ENCODE measurements around the gene INTS1.

The INTS1 gene

GRCh38 chr7:1503816-1504775 is at the start of gene INTS1:
TSS of gene INTS1 (minus strand) at chr7:1504389. CDS start at chr7:1503960, 429 bp downstream.
- peak; percentile 95 for DNase-seq

GRCh38 chr7:1553512-1554210 is 49.5 kb upstream of the INTS1 start:
- DNase-seq, result no peak

GRCh38 chr7:1552200-1552599 is 48.0 kb upstream of the INTS1 start:
- no peak for DNase-seq

- no peak for DNase-seq
Observed at GRCh38 chr7:1550846-1551155, 46.6 kb upstream of the INTS1 start.

- no peak for DNase-seq
Observed at GRCh38 chr7:1550005-1550845, 46.0 kb upstream of the INTS1 start.

GRCh38 chr7:1549357-1550004 is 45.3 kb upstream of the INTS1 start:
- no peak for DNase-seq

GRCh38 chr7:1548944-1549343 is 44.8 kb upstream of the INTS1 start:
- DNase-seq, result no peak

GRCh38 chr7:1548438-1548831 is 44.2 kb upstream of the INTS1 start:
- DNase-seq, result no peak

GRCh38 chr7:1547777-1548437 is 43.7 kb upstream of the INTS1 start:
- no peak for DNase-seq

- DNase-seq, result no peak
Observed at GRCh38 chr7:1546909-1547776, 43.0 kb upstream of the INTS1 start.

- DNase-seq, result no peak
Observed at GRCh38 chr7:1546274-1546908, 42.2 kb upstream of the INTS1 start.

- no peak for DNase-seq
Observed at GRCh38 chr7:1545417-1546246, 41.4 kb upstream of the INTS1 start.

- DNase-seq, result no peak
Observed at GRCh38 chr7:1544896-1545416, 40.8 kb upstream of the INTS1 start.

- DNase-seq, result no peak
Observed at GRCh38 chr7:1544178-1544895, 40.1 kb upstream of the INTS1 start.

- no peak for DNase-seq
Observed at GRCh38 chr7:1543826-1544177, 39.6 kb upstream of the INTS1 start.

- no peak for DNase-seq
Observed at GRCh38 chr7:1542841-1543747, 38.9 kb upstream of the INTS1 start.

- no peak for DNase-seq
Observed at GRCh38 chr7:1542329-1542728, 38.1 kb upstream of the INTS1 start.
